HEK293 (cell line): ENCODE data around the gene MAGEA10.

Experiments
- CTCF ChIP-seq: fragments of 450-650 bp; formaldehyde crosslinking; IDR thresholded peaks from 2 replicates; pipeline ENCODE4 v1.5.1; 2016; ENCODE audit warnings: missing biosample characterization, missing genetic modification characterization
- GLI2 ChIP-seq: fragments of 450-650 bp; formaldehyde crosslinking; IDR thresholded peaks from 2 replicates; pipeline ENCODE4; 2017; ENCODE audit warnings: missing biosample characterization, missing genetic modification characterization, low read depth, borderline replicate concordance
- TF ChIP-seq, protein P1 (sequence below): fragments of 450-650 bp; formaldehyde crosslinking; IDR thresholded peaks from 2 replicates; pipeline ENCODE4 v1.5.1; 2016; ENCODE audit warnings: missing biosample characterization, missing genetic modification characterization

DNA sequence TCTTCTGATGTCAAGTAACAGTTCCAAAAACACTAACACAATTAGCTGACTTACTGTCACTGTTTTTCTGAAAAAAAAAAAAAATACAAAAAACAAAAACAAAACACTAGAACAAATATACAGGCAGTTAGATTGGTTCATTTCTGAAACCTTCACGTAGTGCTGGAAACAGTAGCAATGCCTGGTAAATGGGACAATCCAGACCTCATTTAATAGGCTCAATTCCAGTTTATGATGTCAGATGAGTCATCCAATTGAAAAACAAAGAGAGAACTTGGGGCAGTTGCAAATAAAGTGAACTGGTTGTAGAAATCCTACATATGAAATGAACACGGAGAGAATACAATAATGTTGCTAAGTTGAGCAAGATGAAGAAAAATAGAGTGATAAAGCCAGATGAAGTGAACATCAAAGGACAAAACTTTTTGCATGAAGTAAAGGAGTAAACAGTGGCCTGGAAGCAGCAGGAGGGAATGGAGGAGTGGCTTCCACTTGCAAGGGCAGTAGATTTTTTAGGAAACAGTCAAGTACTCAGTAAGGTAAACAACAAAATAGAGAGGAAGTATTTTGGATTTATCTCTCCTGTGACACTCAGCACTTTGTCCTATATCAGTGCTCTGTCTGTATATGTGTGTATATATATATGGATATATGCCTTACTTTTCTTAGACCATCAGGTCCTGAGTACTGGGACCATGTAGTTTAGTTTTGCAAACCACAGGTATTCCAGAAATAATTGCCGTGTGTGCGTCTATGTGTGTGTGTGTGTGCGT lies 39.3 kb upstream of the MAGEA10 start:
- TF ChIP-seq GLI2 (tag by site-specific recombination) (no peak), CTCF (tag by site-specific recombination) (no peak)
- TF ChIP-seq, protein P1, sequence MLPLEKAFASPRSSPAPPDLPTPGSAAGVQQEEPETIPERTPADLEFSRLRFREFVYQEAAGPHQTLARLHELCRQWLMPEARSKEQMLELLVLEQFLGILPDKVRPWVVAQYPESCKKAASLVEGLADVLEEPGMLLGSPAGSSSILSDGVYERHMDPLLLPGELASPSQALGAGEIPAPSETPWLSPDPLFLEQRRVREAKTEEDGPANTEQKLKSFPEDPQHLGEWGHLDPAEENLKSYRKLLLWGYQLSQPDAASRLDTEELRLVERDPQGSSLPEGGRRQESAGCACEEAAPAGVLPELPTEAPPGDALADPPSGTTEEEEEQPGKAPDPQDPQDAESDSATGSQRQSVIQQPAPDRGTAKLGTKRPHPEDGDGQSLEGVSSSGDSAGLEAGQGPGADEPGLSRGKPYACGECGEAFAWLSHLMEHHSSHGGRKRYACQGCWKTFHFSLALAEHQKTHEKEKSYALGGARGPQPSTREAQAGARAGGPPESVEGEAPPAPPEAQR = no peak
